Adrenal gland (tissue), 12 donors: ENCODE results near the gene CD70. TPM values are rescaled to one million over a fixed set of nuclear protein-coding genes. Genes with fewer than 3 reads are reported as not detected.
"Not testable (repeated sequence)": the region's sequence is repeated elsewhere in the genome, so short reads cannot be mapped to it uniquely, and the experiment has no call there.

ENCODE experiments used
- DNase-seq, 7 donors: peaks; one replicate each; pipeline ENCODE4 v3.0.0-alpha.2; 2019 to 2020
- H3K27ac ChIP-seq, 5 donors: fragments of 200-600 bp; sonication (generic) in 4 of 5; 1 replicate in 3 of 5; 2 replicates in 2 of 5; pipeline versions ENCODE4 v1.5.1 to v1.8.0; 2016 to 2020; ENCODE audit warnings: mild to moderate bottlenecking in 1 of 5
- H3K27me3 ChIP-seq: fragments of 200-600 bp; 2 replicates; pipeline ENCODE4 v1.8.0; 2021
- H3K36me3 ChIP-seq, 2 donors: fragments of 200-600 bp; replicated peaks in 1 of 2; 1 replicate in 1 of 2; 2 replicates in 1 of 2; pipeline versions ENCODE4 v1.5.1 to v1.8.0; 2018 to 2022
- H3K4me1 ChIP-seq, 2 donors: fragments of 200-600 bp; replicated peaks in 1 of 2; 1 replicate in 1 of 2; 2 replicates in 1 of 2; pipeline versions ENCODE4 v1.5.1 to v1.8.0; 2018 to 2021
- H3K4me3 ChIP-seq, 4 donors: fragments of 200-600 bp; sonication (generic) in 3 of 4; one replicate each; pipeline ENCODE4 v1.5.1; 2016 to 2018
- H3K9me3 ChIP-seq, 3 donors: fragments of 200-600 bp; sonication (generic) in 1 of 3; replicated peaks in 1 of 3; 1 replicate in 2 of 3; 2 replicates in 1 of 3; pipeline versions ENCODE4 v1.5.1 to v1.8.0; 2016 to 2021
- POLR2A ChIP-seq, 2 donors: fragments of 450-650 bp; IDR thresholded peaks; one replicate each; pipeline ENCODE4 v1.6.1; 2017; ENCODE audit warnings: antibody characterized with exemption in 2 of 2, mild to moderate bottlenecking in 2 of 2, moderate library complexity in 1 of 2
- WGBS, 4 donors: extraction: QIAGEN DNeasy Blood & Tissue Kit in 2 of 4; methylation state at CpG; one replicate each; pipeline versions ENCODE4 v1.1.5 to v1.1.7; 2013 to 2017; 5-methylcytosine and 5-hydroxymethylcytosine counted together
- intact Hi-C, 2 donors: fragments of 100-400 bp; cut with DNase I; formaldehyde crosslinking; loops; one replicate each; pipeline versions ENCODE4 v1.14.1 to v1.15.0; 2022 to 2023
- polyA plus RNA-seq, 3 donors: library from polyadenylated mRNA; stranded (reverse); fragments of 200-250 nt in 2 of 3; fragments of 350-450 nt in 1 of 3; fragmentation: Illumina TruSeq in 1 of 3; extraction: RNeasy Lipid Tissue Mini Kit (QIAGEN cat#74804) in 1 of 3; gene quantifications; one replicate each; pipeline ENCODE4 v1.2.3, GENCODE V29; 2013 to 2014
- total RNA-seq, 9 donors: library from RNA; depleted of rRNA in 4 of 9; stranded (reverse); fragments of >200 nt in 4 of 9; fragments of 120-200 nt in 1 of 9; fragmentation: NEBNext Ultra II Directional in 1 of 9; extraction: Animal tissue kit (Norgen Biotek cat#: 25700) in 1 of 9; gene quantifications; one replicate each; pipeline versions ENCODE4 v1.1.0 to v1.2.4, GENCODE V29; 2013 to 2023
- TF ChIP-seq, protein P1 (sequence below), 6 experiments: fragments of 450-650 bp in 4 of 6; fragments of 200-600 bp in 2 of 6; sonication (generic) in 1 of 6; IDR thresholded peaks; 1 replicate in 5 of 6; 2 replicates in 1 of 6; pipeline versions ENCODE4 v1.5.1 to v1.8.0; 2016 to 2021; ENCODE audit warnings: antibody characterized with exemption in 6 of 6, mild to moderate bottlenecking in 2 of 6, moderate library complexity in 1 of 6
- donor health status: healthy with polysubstance abuse.
- donor health status: Bipolar disorder and iron deficiency.
- donor health status: DM: yes; HTN: yes; CAD: no.
- donor health status: DM: no; HTN: no; CAD: no.
- donor health status: DM: no; HTN: no; CAD: no.
- donor health status: DM: yes; HTN: yes; CAD: no.

The CD70 gene
- total and polyA plus RNA-seq, 12 donors, result 0.27 to 0.34 TPM; not detected in 10

DNA sequence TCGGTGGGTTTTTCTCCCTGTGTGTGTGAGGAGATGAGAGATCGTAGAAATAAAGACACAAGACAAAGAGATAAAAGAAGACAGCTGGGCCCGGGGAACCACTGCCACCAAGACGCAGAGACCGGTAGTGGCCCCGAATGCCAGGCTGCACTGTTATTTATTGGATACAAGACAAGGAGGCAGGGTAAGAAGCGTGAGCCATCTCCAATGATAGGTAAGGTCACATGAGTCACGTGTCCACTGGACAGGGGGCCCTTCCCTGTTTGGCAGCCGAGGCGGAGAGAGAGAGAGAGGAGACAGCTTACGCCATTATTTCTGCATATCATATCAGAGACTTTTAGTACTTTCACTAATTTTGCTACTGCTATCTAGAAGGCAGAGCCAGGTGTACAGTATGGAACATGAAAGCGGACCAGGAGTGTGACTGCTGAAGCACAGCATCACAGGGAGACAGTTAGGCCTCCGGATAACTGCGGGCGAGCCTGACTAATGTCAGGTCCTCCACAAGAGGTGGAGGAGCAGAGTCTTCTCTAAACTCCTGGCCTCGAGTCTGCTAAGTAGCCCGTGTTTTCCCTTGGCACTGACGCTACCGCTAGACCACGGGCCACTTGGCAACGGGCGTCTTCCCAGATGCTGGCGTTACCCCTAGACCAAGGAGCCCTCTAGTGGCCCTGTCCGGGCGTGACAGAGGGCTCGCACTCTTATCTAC is 42.0 kb upstream of the CD70 start:
- not testable (repeated sequence) for H3K4me3 ChIP-seq, H3K36me3 ChIP-seq, H3K9me3 ChIP-seq, H3K4me1 ChIP-seq, H3K27me3 ChIP-seq
- peak overlapping the region in 2 of 5 donors; percentile 70 to 80 for H3K27ac ChIP-seq
- 27 to 42% (median 33%) methylated on average over 20 to 26 of the region's 26 CpGs for WGBS, 4 donors
- intact Hi-C loops, result loop anchor here (5.0 to 10.0 kb wide), 3 partner anchors 116 to 232 kb away; no protein-coding TSS in a partner anchor
- DNase-seq, result peak; percentile 80 to 90 (median 89)
- TF ChIP-seq, protein P1, sequence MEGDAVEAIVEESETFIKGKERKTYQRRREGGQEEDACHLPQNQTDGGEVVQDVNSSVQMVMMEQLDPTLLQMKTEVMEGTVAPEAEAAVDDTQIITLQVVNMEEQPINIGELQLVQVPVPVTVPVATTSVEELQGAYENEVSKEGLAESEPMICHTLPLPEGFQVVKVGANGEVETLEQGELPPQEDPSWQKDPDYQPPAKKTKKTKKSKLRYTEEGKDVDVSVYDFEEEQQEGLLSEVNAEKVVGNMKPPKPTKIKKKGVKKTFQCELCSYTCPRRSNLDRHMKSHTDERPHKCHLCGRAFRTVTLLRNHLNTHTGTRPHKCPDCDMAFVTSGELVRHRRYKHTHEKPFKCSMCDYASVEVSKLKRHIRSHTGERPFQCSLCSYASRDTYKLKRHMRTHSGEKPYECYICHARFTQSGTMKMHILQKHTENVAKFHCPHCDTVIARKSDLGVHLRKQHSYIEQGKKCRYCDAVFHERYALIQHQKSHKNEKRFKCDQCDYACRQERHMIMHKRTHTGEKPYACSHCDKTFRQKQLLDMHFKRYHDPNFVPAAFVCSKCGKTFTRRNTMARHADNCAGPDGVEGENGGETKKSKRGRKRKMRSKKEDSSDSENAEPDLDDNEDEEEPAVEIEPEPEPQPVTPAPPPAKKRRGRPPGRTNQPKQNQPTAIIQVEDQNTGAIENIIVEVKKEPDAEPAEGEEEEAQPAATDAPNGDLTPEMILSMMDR (IDR thresholded peaks at IDR 0.05), result peak; percentile 54 to 83 (median 76)

DNA sequence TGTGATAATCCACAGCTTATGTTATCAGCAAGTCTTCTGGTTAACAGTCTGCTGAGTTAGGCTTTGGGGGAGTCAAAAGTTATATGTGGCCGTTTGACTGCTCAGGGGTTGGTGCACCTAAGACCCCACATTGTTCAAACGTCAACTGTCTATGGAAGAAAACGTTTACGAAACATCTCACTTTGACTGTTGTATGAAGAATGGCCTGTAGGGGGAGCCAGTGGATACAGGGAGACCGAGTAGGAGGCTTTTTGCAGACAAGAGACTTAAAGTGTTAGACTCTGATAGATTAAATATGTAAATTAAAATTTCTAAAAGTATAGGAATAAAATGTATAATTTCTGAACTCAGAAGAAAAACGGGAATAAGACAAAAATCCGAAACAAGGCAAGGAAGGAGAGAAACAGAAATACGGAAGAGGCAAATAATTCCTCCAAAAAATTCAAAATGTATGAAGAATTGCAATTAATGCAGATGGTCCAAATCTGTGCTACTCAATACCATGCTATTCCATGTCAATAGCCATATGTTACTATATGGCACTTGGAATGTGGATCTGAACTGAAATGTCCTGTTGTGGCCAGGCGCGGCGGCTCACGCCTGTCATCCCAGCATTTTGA is 41.2 kb upstream of the CD70 start:
- TF ChIP-seq POLR2A (IDR thresholded peaks at IDR 0.05), result no peak
- TF ChIP-seq, protein P1 (IDR thresholded peaks at IDR 0.05), result peak; percentile 72 to 85 (median 76)
- peak; percentile 59 to 87 (median 79) for DNase-seq
- Histone ChIP-seq H3K4me1 (no peaks in the 10 kb centered on the region), H3K4me3 (no peak overlapping the region), H3K27ac (peak overlapping the region in 1 of 5 donors; percentile 80), H3K9me3 (no peaks in the 10 kb centered on the region), H3K27me3 (peaks cover 5% of the 10 kb centered on the region), H3K36me3 (no peaks in the 10 kb centered on the region)
- 36 to 43% (median 41%) methylated on average over 11 to 12 of the region's 12 CpGs for WGBS, 4 donors
- intact Hi-C loops, result loop anchor here (5.0 to 10.0 kb wide), 3 partner anchors 115 to 233 kb away; no protein-coding TSS in a partner anchor

DNA sequence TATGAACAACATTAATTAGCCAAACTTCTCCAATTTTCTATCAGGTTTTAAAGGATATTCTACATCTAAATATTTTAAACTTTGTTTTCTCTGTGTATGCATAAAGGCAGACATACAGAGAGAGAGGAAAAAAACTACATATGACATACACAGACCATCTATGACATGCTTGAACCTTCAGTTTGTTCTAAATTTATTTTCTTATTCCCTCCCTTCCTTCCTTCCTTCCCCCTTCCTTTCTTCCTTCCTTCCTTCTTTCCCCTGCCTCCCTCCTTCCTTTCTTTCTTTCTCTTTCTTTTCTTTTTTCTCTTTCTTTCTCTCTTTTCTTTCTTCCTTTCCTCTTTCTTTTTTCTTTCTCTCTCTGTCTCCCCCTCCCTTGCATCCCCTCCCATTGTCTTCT is 35.8 kb upstream of the CD70 start:
- Histone ChIP-seq H3K4me3 (no peak overlapping the region), H3K36me3 (no peaks in the 10 kb centered on the region), H3K27ac (no peak overlapping the region), H3K4me1 (no peaks in the 10 kb centered on the region), H3K27me3 (peaks cover 5% of the 10 kb centered on the region), H3K9me3 (no peaks in the 10 kb centered on the region)
- no peak for DNase-seq
- intact Hi-C loops, result no loop called here
- TF ChIP-seq, protein P1 (IDR thresholded peaks at IDR 0.05), result no peak
- TF ChIP-seq POLR2A (IDR thresholded peaks at IDR 0.05), result no peak

DNA sequence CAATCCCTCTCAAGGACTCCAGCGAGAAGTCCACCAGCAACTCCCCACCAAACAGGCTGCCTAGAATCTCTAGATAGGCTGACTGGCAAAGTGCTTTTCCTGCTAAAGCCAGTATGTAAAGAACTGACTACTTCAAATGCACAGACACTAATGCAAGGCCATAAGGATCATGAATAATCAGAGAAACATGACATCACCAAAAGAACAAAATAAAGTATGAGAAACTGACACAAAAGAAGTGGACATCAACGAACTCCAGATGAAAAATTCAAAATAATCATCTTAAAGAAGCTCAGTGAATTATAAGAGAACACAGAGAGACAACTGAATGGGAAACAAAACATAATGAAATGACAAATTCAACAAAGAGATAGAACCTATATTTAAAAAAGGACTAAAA is 26.4 kb upstream of the CD70 start:
- no peak overlapping the region for H3K27ac ChIP-seq
- DNase-seq, result no peak
- peaks cover 0 to 7% (median 0%) of the 10 kb centered on the region in 3 donors for H3K9me3 ChIP-seq
- H3K4me1 ChIP-seq, result no peaks in the 10 kb centered on the region
- WGBS, 4 donors, result 53 to 66% (median 63%) methylated on average over 2 of the region's 2 CpGs
- TF ChIP-seq POLR2A (IDR thresholded peaks at IDR 0.05), result no peak
- TF ChIP-seq, protein P1 (IDR thresholded peaks at IDR 0.05), result no peak
- H3K4me3 ChIP-seq, result no peak overlapping the region
- H3K36me3 ChIP-seq, result no peaks in the 10 kb centered on the region
- H3K27me3 ChIP-seq, result peaks cover 17% of the 10 kb centered on the region
- intact Hi-C loops, result no loop called here
